GM21367 (cell line): Measurements from ENCODE around the gene PPP2R3B.
A peak's percentile ranks its signal among the peaks of the same experiment; 100 is the strongest.
"Not testable (repeated sequence)": the region's sequence is repeated elsewhere in the genome, so short reads cannot be mapped to it uniquely, and the experiment has no call there.

ENCODE experiments used
- ATAC-seq: cut with Tn5 transposase; IDR thresholded peaks from one replicate; pipeline ENCODE4 v1.9.1; 2021; ENCODE audit not compliant: unreplicated experiment

Gene PPP2R3B

GRCh38 chrX:320126-320783, 66.5 kb downstream of the PPP2R3B start:
- no peak for ATAC-seq

GRCh38 chrX:319579-320125, 67.1 kb downstream of the PPP2R3B start:
- ATAC-seq = no peak

- ATAC-seq = peak; percentile 77
Observed at GRCh38 chrX:318739-319578, 67.7 kb downstream of the PPP2R3B start, which contains the start of gene GTPBP6. Gene GTPBP6 (minus strand): TSS chrX:318796. CDS start chrX:318787, 9 bp downstream.

GRCh38 chrX:318068-318738, 68.5 kb downstream of the PPP2R3B start:
- ATAC-seq = peak; percentile 60

- ATAC-seq = no peak
Observed at GRCh38 chrX:317424-318067, 69.2 kb downstream of the PPP2R3B start.

GRCh38 chrX:316351-317325, 70.1 kb downstream of the PPP2R3B start:
- ATAC-seq = no peak

- no peak for ATAC-seq
Observed at GRCh38 chrX:314781-315595, 71.7 kb downstream of the PPP2R3B start.

GRCh38 chrX:314049-314448, 72.7 kb downstream of the PPP2R3B start:
- ATAC-seq = no peak

- ATAC-seq = no peak
Observed at GRCh38 chrX:313546-313945, 73.2 kb downstream of the PPP2R3B start.

GRCh38 chrX:312621-313331, 73.9 kb downstream of the PPP2R3B start:
- ATAC-seq = no peak

- ATAC-seq = no peak
Observed at GRCh38 chrX:311156-312129, 75.3 kb downstream of the PPP2R3B start.

- no peak for ATAC-seq
Observed at GRCh38 chrX:310621-311155, 76.0 kb downstream of the PPP2R3B start.

- no peak for ATAC-seq
Observed at GRCh38 chrX:308821-309520, 77.7 kb downstream of the PPP2R3B start.

- ATAC-seq = no peak
Observed at GRCh38 chrX:307261-308111, 79.2 kb downstream of the PPP2R3B start.

GRCh38 chrX:306614-307251, 80.0 kb downstream of the PPP2R3B start:
- not testable (repeated sequence) for ATAC-seq
